GM18499 (cell line): ENCODE measurements around the gene TENM4.

ENCODE experiments used
- ATAC-seq: cut with Tn5 transposase; IDR thresholded peaks from one replicate; pipeline ENCODE4 v1.9.1; 2021; ENCODE audit warnings: moderate number of reproducible peaks; ENCODE audit not compliant: insufficient read depth, unreplicated experiment

The TENM4 gene

GRCh38 chr11:79423736-79424135 lies 17.1 kb downstream of the TENM4 start:
- ATAC-seq, result no peak

DNA sequence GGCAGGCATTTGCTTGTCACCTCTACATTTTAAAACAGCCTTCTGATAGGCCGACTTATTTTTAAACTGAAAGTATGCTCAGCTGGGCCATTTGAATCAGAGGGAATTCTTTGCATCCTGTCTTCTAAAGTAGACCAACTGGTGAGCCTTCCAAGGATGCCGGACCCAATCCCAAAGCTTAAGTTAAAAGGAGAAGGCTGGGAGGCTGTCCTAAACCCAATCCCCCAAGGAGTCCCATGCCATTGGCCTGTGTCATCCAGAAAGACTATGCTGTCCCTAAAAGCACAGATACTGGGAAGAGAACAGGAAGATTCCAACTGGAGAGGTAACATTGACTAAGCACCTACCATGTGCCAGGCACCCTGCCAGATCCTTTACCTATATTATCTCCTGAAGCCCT lies 18.0 kb downstream of the TENM4 start:
- ATAC-seq, result no peak

DNA sequence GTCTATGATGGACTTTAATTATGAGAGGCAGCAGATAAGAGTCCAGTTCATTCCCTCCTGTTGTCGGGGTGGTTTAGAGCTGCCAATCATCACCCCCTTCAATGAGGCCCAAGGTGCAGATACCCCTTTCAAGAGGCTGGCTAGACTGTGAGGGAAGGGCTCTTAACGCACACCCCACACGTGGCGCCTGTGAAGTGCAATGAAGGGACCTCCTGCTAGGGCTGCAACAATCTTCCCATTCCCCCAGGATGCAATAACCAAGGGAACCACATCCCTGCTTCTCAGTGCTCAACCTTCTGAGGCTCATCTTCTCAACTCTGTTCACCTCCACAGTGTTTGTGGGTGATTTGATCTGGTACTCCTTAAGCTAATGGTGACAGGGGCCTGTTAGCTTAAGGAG lies 19.0 kb downstream of the TENM4 start:
- ATAC-seq, result no peak

DNA sequence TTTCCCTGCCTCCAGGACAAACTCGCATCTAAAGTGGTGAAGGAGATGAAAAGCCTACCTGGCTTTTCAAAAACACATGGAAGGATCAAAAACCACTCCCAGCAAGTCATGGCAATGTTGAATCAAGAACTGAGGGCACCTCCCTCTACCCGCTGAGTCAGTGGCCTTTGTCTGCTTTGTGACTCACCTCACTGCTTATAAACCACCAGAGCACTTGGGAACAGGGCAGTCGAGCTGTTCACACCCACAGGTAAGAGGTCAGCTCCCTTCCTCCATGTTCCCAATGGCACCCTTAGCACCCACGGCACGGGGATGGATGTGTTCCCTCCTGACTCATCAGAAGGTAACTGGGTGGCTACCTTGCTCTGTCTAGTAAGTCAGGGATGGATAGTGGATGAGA lies 21.7 kb downstream of the TENM4 start:
- no peak for ATAC-seq

- no peak for ATAC-seq
These were observed 22.6 kb downstream of the TENM4 start for GRCh38 chr11:79418241-79418640.

DNA sequence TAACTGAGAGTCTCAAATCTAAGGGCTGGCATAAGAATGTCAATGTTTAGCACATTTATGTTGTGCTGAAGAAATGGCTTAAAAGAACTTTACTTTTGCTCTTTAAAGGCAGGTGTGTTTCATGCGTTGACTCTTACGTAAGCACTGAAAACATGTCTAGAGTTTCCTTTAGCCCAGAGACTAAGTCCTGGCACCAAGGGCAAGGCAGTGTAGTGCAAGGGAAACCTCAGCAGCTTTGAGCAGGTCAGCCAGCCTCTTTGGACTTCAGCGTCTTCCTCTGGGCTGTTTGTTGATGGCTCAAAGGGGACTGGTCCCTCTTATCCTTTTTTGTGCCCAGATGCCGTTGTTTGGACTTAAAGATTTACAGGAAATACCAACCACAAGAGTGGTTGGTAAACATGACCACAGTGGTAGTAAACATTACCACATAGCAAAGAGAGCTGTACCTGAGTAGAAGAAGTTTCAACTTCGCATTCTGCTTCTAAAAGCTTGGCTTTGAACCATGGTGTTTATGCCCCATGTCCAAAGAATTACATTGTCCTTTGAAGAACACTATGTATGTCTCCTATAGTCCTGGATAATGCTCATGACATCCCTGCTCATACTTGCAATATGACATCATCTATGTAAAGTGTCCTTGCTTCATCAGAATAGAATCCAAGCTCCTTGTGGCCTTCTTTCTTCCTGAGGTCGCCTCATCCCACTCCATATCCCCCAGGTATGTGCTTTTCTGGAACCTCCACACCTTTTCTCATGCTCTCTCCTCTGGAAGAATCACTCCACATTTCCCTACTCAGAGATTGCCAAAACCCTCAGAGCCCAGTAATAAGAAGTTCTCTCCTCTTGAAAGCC lies 23.5 kb downstream of the TENM4 start:
- no peak for ATAC-seq

DNA sequence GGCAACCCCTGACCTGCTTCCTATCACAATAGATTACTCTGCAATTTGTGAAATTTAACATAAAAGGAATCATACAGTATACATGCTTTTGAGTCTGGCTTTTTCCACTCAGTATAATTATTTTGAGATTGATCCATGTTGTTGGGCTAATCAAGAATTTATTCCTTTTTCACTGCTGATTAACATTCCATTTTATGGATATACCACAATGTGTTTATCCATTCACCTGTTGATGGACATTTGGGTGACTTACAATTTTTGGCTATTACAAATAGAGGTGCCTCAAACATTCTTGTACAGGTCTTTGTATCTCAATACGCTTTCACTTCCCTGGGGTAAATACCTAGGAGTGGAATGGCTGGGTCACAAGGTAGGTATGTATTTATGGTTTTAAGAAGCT lies 24.9 kb downstream of the TENM4 start:
- ATAC-seq, result no peak

GRCh38 chr11:79415411-79415810 lies 25.4 kb downstream of the TENM4 start:
- no peak for ATAC-seq

GRCh38 chr11:79414644-79415317 lies 26.0 kb downstream of the TENM4 start:
- ATAC-seq, result no peak

DNA sequence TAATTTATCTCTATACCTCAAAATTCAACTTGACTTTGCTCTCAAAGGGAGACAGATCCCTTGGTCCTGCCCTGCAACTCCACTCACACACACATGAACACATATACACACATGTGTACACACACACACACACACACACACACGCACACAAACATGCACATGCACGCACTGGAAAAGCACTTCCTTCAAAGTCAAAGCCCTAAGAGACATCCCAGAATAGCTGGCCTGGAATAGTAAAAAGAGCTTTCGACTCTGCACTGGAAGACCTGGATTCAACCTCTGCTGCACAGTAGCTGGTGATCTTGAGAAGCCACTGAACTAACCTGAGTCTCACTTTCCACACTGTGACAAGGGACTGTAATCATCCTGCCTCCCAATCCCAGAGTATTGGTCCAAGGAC lies 26.8 kb downstream of the TENM4 start:
- no peak for ATAC-seq

DNA sequence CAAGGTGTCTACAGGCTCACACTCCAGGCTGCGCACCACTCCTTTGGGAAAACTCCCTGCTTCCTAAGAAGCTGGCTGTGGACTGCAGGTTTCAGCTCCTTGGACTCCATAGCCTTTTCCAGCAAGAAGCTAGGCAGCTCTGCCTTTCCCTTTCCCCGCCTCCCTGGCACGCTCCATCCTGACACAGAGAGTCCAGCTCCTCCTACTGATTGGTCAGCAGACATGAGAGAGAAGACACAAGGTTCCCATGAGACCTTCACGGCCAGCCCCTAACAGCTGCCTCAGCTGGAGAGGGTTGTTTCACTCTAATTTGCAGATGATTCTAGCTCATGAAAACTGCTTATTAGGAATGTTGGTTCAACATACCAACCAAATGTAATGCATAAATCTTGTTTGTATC lies 27.6 kb downstream of the TENM4 start:
- no peak for ATAC-seq

- no peak for ATAC-seq
These were observed 28.1 kb downstream of the TENM4 start for GRCh38 chr11:79412761-79413160.

GRCh38 chr11:79409330-79409729 lies 31.5 kb downstream of the TENM4 start:
- ATAC-seq, result no peak

- ATAC-seq, result peak; percentile 89
These were observed 34.5 kb downstream of the TENM4 start for GRCh38 chr11:79406376-79406775.

- ATAC-seq, result no peak
These were observed 36.0 kb downstream of the TENM4 start for GRCh38 chr11:79404806-79405205.

DNA sequence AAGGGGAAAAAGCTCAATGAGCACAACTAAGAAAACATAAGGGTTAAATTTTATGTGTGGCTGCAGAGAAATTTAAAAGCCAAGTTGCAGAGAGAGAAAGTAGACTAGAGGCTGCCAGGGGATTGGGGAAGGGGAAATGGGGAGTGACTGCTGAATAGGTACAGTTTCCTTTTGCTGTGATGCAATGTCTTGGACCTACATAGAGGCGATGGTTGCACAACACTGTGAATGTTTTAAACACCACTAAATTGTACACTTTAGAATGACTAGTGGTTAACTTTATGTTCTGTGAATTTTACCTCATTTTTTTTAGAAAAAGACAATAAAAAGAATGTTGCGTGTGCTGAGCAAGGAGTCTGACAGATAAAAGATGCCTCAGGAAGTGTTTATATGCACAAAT lies 36.5 kb downstream of the TENM4 start:
- ATAC-seq, result no peak

DNA sequence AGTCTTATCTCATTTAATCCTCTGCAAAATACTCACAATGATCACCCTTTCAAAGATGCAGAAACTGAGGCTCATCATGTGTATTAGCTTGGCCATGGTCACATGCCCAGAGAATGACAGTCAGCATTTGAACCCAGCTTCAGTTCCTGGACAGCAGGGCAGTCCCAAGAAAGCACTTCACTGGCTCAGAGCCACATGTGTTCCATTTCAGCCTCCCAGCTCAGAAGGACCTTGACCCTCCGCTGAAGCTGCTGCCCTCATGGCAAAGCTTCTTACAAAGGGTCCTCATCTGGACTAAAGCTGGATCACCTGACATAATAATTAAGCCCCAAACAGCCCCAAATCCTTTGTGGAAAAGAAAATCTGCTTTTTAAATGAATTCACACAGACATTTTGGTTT lies 37.0 kb downstream of the TENM4 start:
- ATAC-seq, result no peak

DNA sequence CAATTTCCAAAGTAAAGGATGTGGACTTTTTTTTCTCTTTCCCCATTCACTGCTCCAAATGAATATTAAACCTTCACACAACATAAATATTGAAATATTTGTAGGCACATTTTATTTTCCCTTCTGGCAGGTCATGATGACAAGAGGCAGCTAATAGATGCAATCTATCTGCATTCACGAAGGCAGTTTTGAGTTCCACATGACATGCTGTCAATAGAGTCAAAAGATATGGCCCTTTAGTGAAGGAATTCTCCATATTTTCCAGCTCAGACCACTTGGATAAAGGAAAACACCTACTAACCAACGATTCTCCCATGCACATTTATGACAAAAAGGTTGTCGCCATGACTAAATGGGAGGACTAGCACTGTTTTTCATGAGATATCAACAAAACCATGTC lies 37.9 kb downstream of the TENM4 start:
- ATAC-seq, result no peak

DNA sequence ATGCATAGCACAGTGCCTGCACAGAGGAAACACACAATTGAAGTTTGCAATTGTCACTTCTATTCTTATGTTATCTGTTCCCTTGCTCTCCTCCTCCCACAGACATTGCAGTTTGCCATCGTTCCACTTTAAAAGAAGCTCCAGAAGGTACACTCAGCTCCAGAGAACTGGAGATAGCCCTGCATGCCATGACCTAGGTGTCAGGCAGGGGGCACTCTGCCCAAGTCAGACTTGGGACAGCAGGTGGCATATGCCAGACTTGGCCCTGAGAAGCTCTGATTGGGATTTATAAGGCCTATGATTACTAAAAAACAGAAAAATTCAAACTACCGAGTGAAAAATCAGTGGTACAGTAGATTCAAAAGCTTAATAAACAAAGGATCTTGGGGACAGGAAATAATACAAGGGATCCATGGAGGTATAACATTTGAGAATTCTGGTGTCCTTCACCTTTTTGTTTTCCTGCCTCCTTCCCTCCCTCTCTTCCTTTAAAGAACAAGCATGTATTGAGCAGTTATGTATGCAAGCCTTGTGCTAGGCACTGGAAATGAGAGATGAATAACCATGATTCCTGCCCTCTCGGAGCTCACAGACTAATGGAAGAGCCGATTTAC lies 40.0 kb downstream of the TENM4 start:
- ATAC-seq, result no peak

DNA sequence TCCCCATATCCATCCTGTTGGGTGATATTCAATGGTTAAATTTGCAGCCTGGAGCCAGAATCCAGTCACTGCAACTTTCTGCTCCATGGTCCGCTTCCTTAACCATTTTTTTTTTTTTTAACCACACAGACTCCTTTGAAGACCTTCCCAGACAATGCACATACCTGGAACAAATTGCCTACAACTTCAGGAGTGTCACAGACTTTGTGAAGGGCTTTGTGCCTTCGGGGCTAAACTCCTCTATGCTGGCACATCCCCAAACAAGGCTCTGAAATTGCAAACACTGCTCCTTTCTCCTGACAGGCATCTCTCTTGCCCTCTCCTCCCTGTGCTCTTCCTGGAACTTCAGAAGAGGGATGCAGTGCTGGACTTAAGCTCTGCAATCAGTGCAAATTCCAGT lies 40.6 kb downstream of the TENM4 start:
- no peak for ATAC-seq

GRCh38 chr11:79397252-79397651 lies 43.6 kb downstream of the TENM4 start:
- no peak for ATAC-seq
